Endodermal cell (in vitro differentiated cells): ENCODE measurements around the gene YRDC. TPM values are rescaled to one million over a fixed set of nuclear protein-coding genes. Genes with fewer than 3 reads are reported as not detected.

Experiments
- DNase-seq: peaks from one replicate; pipeline ENCODE4 v3.0.0-alpha.2; 2017
- H3K27ac ChIP-seq: 2 replicates; pipeline ENCODE4 v1.5.1; 2013; ENCODE audit warnings: mild to moderate bottlenecking, low read depth, low read length, moderate library complexity
- H3K27me3 ChIP-seq: 2 replicates; pipeline ENCODE4 v1.6.1; 2013; ENCODE audit warnings: mild to moderate bottlenecking, low read length, moderate library complexity; ENCODE audit not compliant: insufficient read depth, control insufficient read depth, poor library complexity, severe bottlenecking
- H3K36me3 ChIP-seq: 2 replicates; pipeline ENCODE4 v1.7.0; 2013; ENCODE audit warnings: mild to moderate bottlenecking, low read length, moderate library complexity; ENCODE audit not compliant: control insufficient read depth, insufficient read depth
- H3K4me1 ChIP-seq: one replicate; pipeline ENCODE4 v1.7.0; 2013; ENCODE audit warnings: low read length; ENCODE audit not compliant: control insufficient read depth, insufficient read depth
- H3K4me3 ChIP-seq: 2 replicates; pipeline ENCODE4 v1.5.1; 2013; ENCODE audit warnings: mild to moderate bottlenecking, low read length, moderate library complexity
- H3K9ac ChIP-seq: 2 replicates; pipeline ENCODE4 v1.6.1; 2013; ENCODE audit warnings: mild to moderate bottlenecking, low read length, moderate library complexity; ENCODE audit not compliant: poor library complexity, severe bottlenecking; ENCODE audit errors: extremely low read depth
- H3K9me3 ChIP-seq: 2 replicates; pipeline ENCODE4 v1.6.1; 2013; ENCODE audit warnings: mild to moderate bottlenecking, low read length, moderate library complexity; ENCODE audit not compliant: control insufficient read depth
- H3K27ac Mint-ChIP-seq: 2 replicates; pipeline ENCODE4 v1.8.0; 2020; ENCODE audit warnings: mixed read lengths
- H3K27me3 Mint-ChIP-seq: 2 replicates; pipeline ENCODE4 v1.8.0; 2021; ENCODE audit warnings: mild to moderate bottlenecking, mixed read lengths; ENCODE audit not compliant: insufficient read depth
- H3K36me3 Mint-ChIP-seq: 2 replicates; pipeline ENCODE4 v1.8.0; 2020; ENCODE audit warnings: low read depth, mixed read lengths
- H3K4me1 Mint-ChIP-seq: 2 replicates; pipeline ENCODE4 v1.8.0; 2020; ENCODE audit warnings: mixed read lengths
- H3K4me3 Mint-ChIP-seq: 2 replicates; pipeline ENCODE4 v1.8.0; 2020; ENCODE audit warnings: mild to moderate bottlenecking, moderate library complexity, mixed read lengths
- H3K9me3 Mint-ChIP-seq: 2 replicates; pipeline ENCODE4 v1.8.0; 2020; ENCODE audit warnings: mild to moderate bottlenecking, mixed read lengths
- CTCF ChIP-seq: fragments of 200-600 bp; sonication (generic); conservative IDR thresholded peaks from 2 replicates; pipeline ENCODE4 v1.5.0; 2021; ENCODE audit warnings: antibody characterized with exemption, mild to moderate bottlenecking
- WGBS, 2 experiments: methylation state at CpG; one replicate each; pipeline versions ENCODE4 v1.1.5 to v1.1.7; 2013; ENCODE audit warnings: missing lambda C conversion rate in 2 of 2, mixed read lengths in 1 of 2; ENCODE audit not compliant: insufficient coverage in 1 of 2, insufficient read length in 1 of 2; 5-methylcytosine and 5-hydroxymethylcytosine counted together
- total RNA-seq, 2 donors: library from RNA; stranded (reverse); fragmentation: NEBNext Ultra II Directional in 1 of 2; extraction: Animal tissue kit (Norgen Biotek cat#: 25700) in 1 of 2; gene quantifications; 2 replicates in 1 of 2; 3 replicates in 1 of 2; pipeline ENCODE4 v1.2.1, GENCODE V29; 2021

Gene YRDC
- total RNA-seq, 2 donors from 2014 or later: 21.0 to 21.1 TPM

DNA sequence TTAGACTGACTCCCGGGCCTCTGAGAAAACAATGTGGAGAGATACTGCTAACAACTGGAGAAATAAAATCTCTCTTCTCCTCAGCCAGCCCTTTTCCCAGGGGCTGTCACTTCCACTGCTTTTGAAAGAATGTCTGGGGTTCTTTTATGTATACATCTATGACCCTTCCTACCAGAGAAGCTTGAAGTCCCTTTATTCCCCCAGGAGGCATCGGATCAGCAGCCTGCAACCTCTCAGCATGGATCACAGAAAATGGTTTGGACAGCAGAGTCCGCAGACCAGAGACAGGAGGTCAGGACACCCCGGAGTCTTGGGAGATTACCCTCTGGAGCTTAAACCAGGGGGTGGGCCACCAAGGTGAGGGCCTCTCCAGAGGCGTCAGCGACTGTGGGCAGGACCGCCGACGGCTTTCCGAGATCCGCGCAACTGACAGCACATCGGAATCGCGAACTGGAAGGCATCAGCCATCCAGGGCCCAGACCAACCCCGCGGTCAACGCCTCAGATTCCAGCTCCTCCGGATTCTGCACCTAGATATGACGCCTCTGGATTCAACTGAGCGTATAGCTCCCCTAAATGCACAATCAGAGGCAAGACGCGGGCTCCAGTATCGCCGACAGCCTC is 44.1 kb downstream of the YRDC start:
- 34% methylated on average over 24 to 25 of the region's 25 CpGs for WGBS, 2 experiments
- H3K27me3 Mint-ChIP-seq: peaks cover 73% of the 10 kb centered on the region
- no peaks in the 10 kb centered on the region for H3K9me3 ChIP-seq
- H3K27me3 ChIP-seq: peaks cover 100% of the 10 kb centered on the region
- H3K36me3 Mint-ChIP-seq: no peaks in the 10 kb centered on the region
- H3K4me1 Mint-ChIP-seq: no peaks in the 10 kb centered on the region
- H3K4me1 ChIP-seq: no peaks in the 10 kb centered on the region
- H3K4me3 ChIP-seq: no peak overlapping the region
- no peak overlapping the region for H3K27ac Mint-ChIP-seq
- no peaks in the 10 kb centered on the region for H3K9me3 Mint-ChIP-seq
- DNase-seq: no peak
- TF ChIP-seq CTCF: no peak
- no peak overlapping the region for H3K4me3 Mint-ChIP-seq
- H3K9ac ChIP-seq: no peak overlapping the region
- no peak overlapping the region for H3K27ac ChIP-seq
- H3K36me3 ChIP-seq: no peaks in the 10 kb centered on the region

DNA sequence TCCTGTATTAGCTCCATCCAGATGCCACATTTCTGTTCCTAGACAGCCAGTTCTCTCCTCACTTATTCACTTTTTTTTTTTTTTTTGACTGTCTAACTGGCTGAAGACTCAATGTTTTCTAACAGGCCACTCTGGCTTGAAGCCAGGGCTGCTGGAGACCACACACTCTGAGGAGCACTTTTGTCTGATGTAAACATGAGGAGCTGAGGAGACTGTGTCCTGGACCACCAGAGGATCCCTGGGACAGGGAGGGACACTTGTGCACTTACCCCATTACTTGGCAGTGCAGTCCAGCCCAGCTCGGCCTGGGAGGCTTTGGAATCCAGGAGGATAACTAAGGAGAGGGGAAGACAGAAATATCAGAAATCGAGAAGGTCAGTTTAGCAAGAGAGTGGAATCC is 45.5 kb downstream of the YRDC start:
- TF ChIP-seq CTCF: no peak
- Histone ChIP-seq H3K4me1 (no peaks in the 10 kb centered on the region), H3K9ac (no peak overlapping the region), H3K27ac (no peak overlapping the region), H3K9me3 (no peaks in the 10 kb centered on the region), H3K36me3 (no peaks in the 10 kb centered on the region), H3K27me3 (peaks cover 100% of the 10 kb centered on the region), H3K4me3 (no peak overlapping the region)
- Mint-ChIP-seq H3K4me3 (no peak overlapping the region), H3K27ac (no peak overlapping the region), H3K36me3 (no peaks in the 10 kb centered on the region), H3K9me3 (no peaks in the 10 kb centered on the region), H3K4me1 (no peaks in the 10 kb centered on the region), H3K27me3 (peaks cover 61% of the 10 kb centered on the region)
- no peak for DNase-seq
- 71 to 76% methylated on average over 1 to 2 of the region's 2 CpGs for WGBS, 2 experiments

DNA sequence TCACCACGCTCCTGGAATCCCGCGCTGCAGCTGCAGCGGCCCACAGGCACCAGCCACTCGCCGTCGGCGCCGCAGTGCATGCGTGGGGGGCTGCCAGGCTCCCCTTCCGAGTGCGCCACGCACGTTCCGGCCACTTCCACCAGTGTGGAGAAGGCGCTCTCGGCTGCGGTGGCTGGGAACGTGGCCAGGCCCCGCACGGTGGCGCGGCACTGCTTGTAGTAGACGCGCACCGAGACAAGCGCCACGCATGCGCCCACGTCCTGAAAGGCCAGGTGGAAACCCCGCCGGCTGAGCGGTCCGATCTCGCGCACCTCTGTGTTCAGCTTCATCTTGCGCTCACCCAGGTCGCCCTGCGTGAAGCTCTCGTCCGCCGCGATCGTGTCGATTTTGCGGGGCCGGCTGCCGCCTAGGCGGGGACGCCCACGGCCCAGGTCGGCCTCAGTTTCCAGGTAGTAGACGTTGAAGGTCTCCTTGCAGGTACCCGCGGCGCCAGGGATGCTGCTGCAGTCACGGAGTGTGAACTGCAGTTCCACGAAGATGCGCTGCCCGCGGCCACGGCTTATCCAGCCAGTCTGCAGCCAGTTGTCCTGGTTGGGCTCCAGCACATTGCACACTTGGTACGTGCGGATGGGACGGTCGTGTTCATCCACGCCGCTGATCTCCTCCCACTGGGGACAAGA is 46.5 kb downstream of the YRDC start:
- Mint-ChIP-seq H3K4me3 (no peak overlapping the region), H3K36me3 (no peaks in the 10 kb centered on the region), H3K9me3 (no peaks in the 10 kb centered on the region), H3K27ac (no peak overlapping the region), H3K4me1 (no peaks in the 10 kb centered on the region), H3K27me3 (peaks cover 51% of the 10 kb centered on the region)
- Histone ChIP-seq H3K36me3 (no peaks in the 10 kb centered on the region), H3K9me3 (no peaks in the 10 kb centered on the region), H3K4me3 (no peak overlapping the region), H3K27ac (no peak overlapping the region), H3K9ac (no peak overlapping the region), H3K27me3 (peaks cover 100% of the 10 kb centered on the region), H3K4me1 (no peaks in the 10 kb centered on the region)
- no peak for DNase-seq
- WGBS, 2 experiments: 81 to 85% methylated on average over 63 to 68 of the region's 68 CpGs
- TF ChIP-seq CTCF: no peak
